MM.1S (cell line): ENCODE data around the gene PARD3.

Experiments
- DNase-seq: peaks from one replicate; pipeline ENCODE4 v3.0.0-alpha.2; 2015
- H2AFZ ChIP-seq: fragments of 300-600 bp; sonication (generic); 2 replicates; pipeline ENCODE4 v1.6.0; 2016; ENCODE audit warnings: antibody characterized with exemption, low read length
- H3F3A ChIP-seq: fragments of 300-600 bp; sonication (generic); 2 replicates; pipeline ENCODE4 v1.6.1; 2016; ENCODE audit warnings: mild to moderate bottlenecking, antibody characterized with exemption, low read length, moderate library complexity, mixed read lengths; ENCODE audit not compliant: insufficient read depth
- H3K27ac ChIP-seq: fragments of 300-600 bp; sonication (generic); 2 replicates; pipeline ENCODE4 v1.5.1; 2016; ENCODE audit warnings: mild to moderate bottlenecking, low read length
- H3K27me3 ChIP-seq: fragments of 300-600 bp; sonication (generic); replicated peaks from 2 replicates; pipeline ENCODE4 v1.6.0; 2016; ENCODE audit warnings: low read length; ENCODE audit not compliant: insufficient read depth
- H3K36me3 ChIP-seq: fragments of 300-600 bp; sonication (generic); replicated peaks from 2 replicates; pipeline ENCODE4 v1.6.1; 2016; ENCODE audit warnings: mild to moderate bottlenecking, low read length, mixed read lengths; ENCODE audit not compliant: insufficient read depth
- H3K4me1 ChIP-seq: fragments of 300-600 bp; sonication (generic); 2 replicates; pipeline ENCODE4 v1.6.1; 2016; ENCODE audit warnings: low read length, mixed read lengths
- H3K4me2 ChIP-seq: fragments of 300-600 bp; sonication (generic); 2 replicates; pipeline ENCODE4 v1.6.0; 2016; ENCODE audit warnings: low read depth, low read length
- H3K4me3 ChIP-seq: fragments of 300-600 bp; sonication (generic); 2 replicates; pipeline ENCODE4 v1.5.1; 2016; ENCODE audit warnings: low read length, mixed read lengths
- H3K79me2 ChIP-seq: fragments of 300-600 bp; sonication (generic); 2 replicates; pipeline ENCODE4 v1.6.1; 2016; ENCODE audit warnings: mixed run types, low read length, mixed read lengths
- H3K9ac ChIP-seq: fragments of 300-600 bp; sonication (generic); 2 replicates; pipeline ENCODE4 v1.6.1; 2016; ENCODE audit warnings: low read length, mixed read lengths
- H3K9me2 ChIP-seq: fragments of 300-600 bp; sonication (generic); replicated peaks from 2 replicates; pipeline ENCODE4 v1.6.1; 2016; ENCODE audit warnings: mild to moderate bottlenecking, low read length, mixed read lengths; ENCODE audit not compliant: insufficient read depth
- H3K9me3 ChIP-seq: fragments of 300-600 bp; sonication (generic); replicated peaks from 2 replicates; pipeline ENCODE4 v1.6.1; 2016; ENCODE audit warnings: mild to moderate bottlenecking, low read length, mixed read lengths; ENCODE audit not compliant: insufficient read depth
- H4K20me1 ChIP-seq: fragments of 300-600 bp; sonication (generic); 2 replicates; pipeline ENCODE4 v1.6.1; 2016; ENCODE audit warnings: mild to moderate bottlenecking, low read length, moderate library complexity, mixed read lengths; ENCODE audit not compliant: insufficient read depth
- CTCF ChIP-seq: fragments of 300-600 bp; sonication (generic); IDR thresholded peaks from 2 replicates; pipeline ENCODE4 v1.5.1; 2016; ENCODE audit warnings: antibody characterized with exemption, low read length, mixed read lengths
- EZH2 ChIP-seq: fragments of 300-600 bp; sonication (generic); optimal IDR thresholded peaks from 2 replicates; pipeline ENCODE3; 2017; ENCODE audit warnings: low read depth, mild to moderate bottlenecking, antibody characterized with exemption, low read length, mixed read lengths
- EZH2phosphoT487 ChIP-seq: fragments of 300-600 bp; sonication (generic); IDR thresholded peaks from 2 replicates; pipeline ENCODE4 v1.6.1; 2018; ENCODE audit warnings: antibody characterized with exemption, low read length

The PARD3 gene

GRCh38 chr10:34699904-34700517 lies 115.1 kb downstream of the PARD3 start:
- no peak overlapping the region for H3K27ac ChIP-seq
- no peak overlapping the region for H3K4me2 ChIP-seq
- H3K79me2 ChIP-seq: peaks cover 91% of the 10 kb centered on the region
- H3K4me1 ChIP-seq: peaks cover 20% of the 10 kb centered on the region
- no peaks in the 10 kb centered on the region for H3K9me3 ChIP-seq
- no peak for DNase-seq
- TF ChIP-seq EZH2phosphoT487 (no peak), CTCF (no peak), EZH2 (no peak)
- no peaks in the 10 kb centered on the region for H3K9me2 ChIP-seq
- no peaks in the 10 kb centered on the region for H3F3A ChIP-seq
- no peaks in the 10 kb centered on the region for H3K36me3 ChIP-seq
- no peak overlapping the region for H3K4me3 ChIP-seq
- no peak overlapping the region for H2AFZ ChIP-seq
- H4K20me1 ChIP-seq: peaks cover 26% of the 10 kb centered on the region
- peaks cover 9% of the 10 kb centered on the region for H3K27me3 ChIP-seq
- H3K9ac ChIP-seq: no peak overlapping the region

- Histone ChIP-seq H3K27me3 (no peaks in the 10 kb centered on the region), H3K36me3 (no peaks in the 10 kb centered on the region), H4K20me1 (peaks cover 22% of the 10 kb centered on the region; the same call in 1 of the 2 replicates), H3K4me1 (peaks cover 14% of the 10 kb centered on the region), H3K27ac (no peak overlapping the region), H2AFZ (no peak overlapping the region), H3K79me2 (peaks cover 85% of the 10 kb centered on the region), H3K9ac (no peak overlapping the region), H3K9me3 (no peaks in the 10 kb centered on the region), H3F3A (no peaks in the 10 kb centered on the region), H3K4me2 (no peak overlapping the region), H3K4me3 (no peak overlapping the region), H3K9me2 (no peaks in the 10 kb centered on the region)
- TF ChIP-seq CTCF (no peak), EZH2 (no peak), EZH2phosphoT487 (no peak)
- no peak for DNase-seq
Observed at GRCh38 chr10:34698979-34699378, 116.1 kb downstream of the PARD3 start.

- Histone ChIP-seq H3K4me3 (no peak overlapping the region), H4K20me1 (peaks cover 20% of the 10 kb centered on the region; the same call in 1 of the 2 replicates), H3K9me2 (no peaks in the 10 kb centered on the region), H3F3A (no peaks in the 10 kb centered on the region), H3K36me3 (no peaks in the 10 kb centered on the region), H3K27me3 (no peaks in the 10 kb centered on the region), H3K79me2 (peaks cover 79% of the 10 kb centered on the region), H3K4me1 (peaks cover 14% of the 10 kb centered on the region), H3K9ac (no peak overlapping the region), H3K27ac (no peak overlapping the region), H3K9me3 (no peaks in the 10 kb centered on the region), H2AFZ (no peak overlapping the region), H3K4me2 (no peak overlapping the region)
- no peak for TF ChIP-seq EZH2
- no peak for TF ChIP-seq CTCF
- no peak for TF ChIP-seq EZH2phosphoT487
- DNase-seq: no peak
Observed at GRCh38 chr10:34698248-34698831, 116.8 kb downstream of the PARD3 start.
